K562 (cell line): ENCODE data around the gene COASY. TPM values are rescaled to one million over a fixed set of nuclear protein-coding genes. Genes with fewer than 3 reads are reported as not detected.

Source experiments
- EP400 ChIP-seq: fragments of 450-650 bp; IDR thresholded peaks from 2 replicates; pipeline ENCODE4 v1.6.1; 2017; ENCODE audit warnings: antibody characterized with exemption, mild to moderate bottlenecking, moderate library complexity
- MCM7 ChIP-seq, 2 experiments: fragments of 450-650 bp; IDR thresholded peaks; 2 replicates each; pipeline ENCODE4 v1.6.1; 2016 to 2018
- RCOR1 ChIP-seq, 2 experiments: IDR thresholded peaks; 2 replicates each; pipeline ENCODE4 v1.6.1; 2012; ENCODE audit warnings: low read depth in 2 of 2, low read length in 2 of 2, borderline replicate concordance in 1 of 2, improper control_type of control experiment in 1 of 2
- TAF15 ChIP-seq: fragments of 200-400 bp; formaldehyde crosslinking; IDR thresholded peaks from 2 replicates; pipeline ENCODE4 v1.6.1; 2017; ENCODE audit warnings: mild to moderate bottlenecking, low read depth, low read length, moderate library complexity
- TBL1XR1 ChIP-seq, 2 experiments: IDR thresholded peaks; 2 replicates each; pipeline ENCODE4 v1.6.1; 2012; ENCODE audit warnings: improper control_type of control experiment in 2 of 2, low read length in 2 of 2, mild to moderate bottlenecking in 1 of 2
- TEAD2 ChIP-seq: fragments of 450-650 bp; IDR thresholded peaks from 2 replicates; pipeline ENCODE4 v1.6.1; 2016; ENCODE audit warnings: missing genetic modification characterization, control low read depth, missing compliant biosample characterization
- ZNF197 ChIP-seq: fragments of 200-800 bp; sonication (Bioruptor generic); IDR thresholded peaks from 2 replicates; pipeline ENCODE4 v1.6.1; 2016; ENCODE audit warnings: low read depth, missing genetic modification characterization, missing compliant biosample characterization
- ZNF830 ChIP-seq: fragments of 250-450 bp; sonication (Bioruptor Pico); IDR thresholded peaks from 2 replicates; pipeline ENCODE4 v1.5.0; 2021; ENCODE audit warnings: mild to moderate bottlenecking
- ZZZ3 ChIP-seq: fragments of 450-650 bp; IDR thresholded peaks from 2 replicates; pipeline ENCODE4 v1.6.1; 2016; ENCODE audit warnings: antibody characterized with exemption, mild to moderate bottlenecking, moderate library complexity
- polyA plus RNA-seq, 8 experiments: library from polyadenylated mRNA; depleted of rRNA in 4 of 8; stranded (reverse) in 5 of 8; unstranded in 3 of 8; fragments of >200 nt; fragmentation: Nextera tagmentation in 2 of 8; fragmentation: Illumina TruSeq in 1 of 8; extraction: Ambion mirVana in 2 of 8; extraction: Trizol in 1 of 8; gene quantifications; 2 replicates each; pipeline versions ENCODE4 v1.2.1 to v1.2.3, GENCODE V29; 2011 to 2014; ENCODE audit warnings: inconsistent platforms in 1 of 8, missing spikeins in 1 of 8
- total RNA-seq, 7 experiments: library from RNA; depleted of rRNA in 6 of 7; stranded (reverse); fragments of >200 nt in 6 of 7; fragmentation: Illumina TruSeq in 2 of 7; extraction: Trizol in 2 of 7; gene quantifications; 2 replicates each; pipeline versions ENCODE4 v1.2.1 to v1.2.3, GENCODE V29; 2011 to 2021; ENCODE audit warnings: low replicate concordance in 1 of 7
- TF ChIP-seq, protein P1 (sequence below): sonication (generic); formaldehyde crosslinking; IDR thresholded peaks from 2 replicates; pipeline ENCODE4 v1.9.0; 2022; ENCODE audit warnings: mild to moderate bottlenecking, missing genetic modification reagents
- TF ChIP-seq, protein P2 (sequence below): fragments of 450-650 bp; IDR thresholded peaks from 2 replicates; pipeline ENCODE4 v1.6.1; 2016; ENCODE audit warnings: missing biosample characterization, missing genetic modification characterization
- TF ChIP-seq, protein P3 (sequence below): sonication (generic); formaldehyde crosslinking; IDR thresholded peaks from 2 replicates; pipeline ENCODE4 v1.8.1; 2023; ENCODE audit warnings: missing genetic modification reagents, mild to moderate bottlenecking, borderline replicate concordance
- TF ChIP-seq, protein P4 (sequence below): fragments of 250-450 bp; sonication (Bioruptor Pico); IDR thresholded peaks from 2 replicates; pipeline ENCODE4 v1.4.0; 2020; ENCODE audit warnings: mild to moderate bottlenecking
- TF ChIP-seq, protein P5 (sequence below): fragments of 250-450 bp; sonication (Bioruptor Pico); IDR thresholded peaks from 2 replicates; pipeline ENCODE4 v1.4.0; 2020

Gene COASY
- total and polyA plus RNA-seq, 9 of the 15 experiments (the other 6 are each of a cell fraction or from before 2014, with no cell fraction given): 25.4 to 175 (median 62.3) TPM

DNA sequence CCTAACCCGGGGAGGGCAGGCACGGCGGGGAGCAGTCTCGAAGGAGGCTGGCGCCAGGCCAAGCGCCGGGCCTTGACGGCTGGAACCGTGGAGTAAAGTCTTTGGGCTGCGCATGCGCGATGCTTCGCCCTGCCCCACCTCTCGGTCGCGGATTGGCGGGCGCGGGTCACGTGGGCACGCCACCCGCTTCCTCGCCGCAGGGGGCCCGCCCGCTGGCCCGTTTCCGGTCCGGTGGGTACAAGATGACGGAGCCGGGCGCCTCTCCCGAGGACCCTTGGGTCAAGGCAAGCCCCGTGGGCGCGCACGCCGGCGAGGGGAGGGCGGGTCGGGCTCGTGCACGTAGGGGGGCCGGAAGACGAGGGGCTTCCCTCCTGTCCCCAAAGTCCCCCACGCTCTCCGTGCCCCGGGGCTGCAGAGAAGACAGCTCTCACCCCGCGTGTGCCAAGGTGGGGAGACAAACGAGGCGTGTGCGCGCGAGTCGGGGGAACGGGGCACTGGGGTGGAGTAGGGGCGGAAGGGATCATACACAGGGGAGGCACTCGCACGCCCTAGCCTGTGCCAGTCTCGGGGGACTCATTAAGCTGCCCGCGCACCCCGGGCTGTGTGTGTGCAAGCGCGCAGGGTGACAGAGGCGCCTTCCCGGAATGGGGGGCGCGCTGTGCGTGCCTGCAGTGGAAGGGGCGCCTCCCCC, 5.1 kb downstream of the COASY start, which contains the start of gene MLX (continued):
- TF ChIP-seq, protein P1, sequence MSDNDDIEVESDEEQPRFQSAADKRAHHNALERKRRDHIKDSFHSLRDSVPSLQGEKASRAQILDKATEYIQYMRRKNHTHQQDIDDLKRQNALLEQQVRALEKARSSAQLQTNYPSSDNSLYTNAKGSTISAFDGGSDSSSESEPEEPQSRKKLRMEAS: peak; percentile 87
- TF ChIP-seq TAF15 (no peak), ZNF197 (CRISPR knock-in tag) (no peak), MCM7 (IDR thresholded peaks at IDR 0.05) (no peak), ZZZ3 (no peak), TEAD2 (tag) (no peak), TBL1XR1 (IDR thresholded peaks at IDR 0.05; ENCODE audit: low read length in 2 of 2) (0 out of 4 replicates have a peak, but pooled peaks of 1 of the 2 experiments have one; percentile 9), ZNF830 (no peak), RCOR1 (IDR thresholded peaks at IDR 0.05; ENCODE audit: borderline replicate concordance in 1 of 2, low read depth in 2 of 2, low read length in 2 of 2) (0 out of 4 replicates have a peak, but pooled peaks of 1 of the 2 experiments have one; percentile 10), EP400 (peak; percentile 71)
- TF ChIP-seq, protein P2, sequence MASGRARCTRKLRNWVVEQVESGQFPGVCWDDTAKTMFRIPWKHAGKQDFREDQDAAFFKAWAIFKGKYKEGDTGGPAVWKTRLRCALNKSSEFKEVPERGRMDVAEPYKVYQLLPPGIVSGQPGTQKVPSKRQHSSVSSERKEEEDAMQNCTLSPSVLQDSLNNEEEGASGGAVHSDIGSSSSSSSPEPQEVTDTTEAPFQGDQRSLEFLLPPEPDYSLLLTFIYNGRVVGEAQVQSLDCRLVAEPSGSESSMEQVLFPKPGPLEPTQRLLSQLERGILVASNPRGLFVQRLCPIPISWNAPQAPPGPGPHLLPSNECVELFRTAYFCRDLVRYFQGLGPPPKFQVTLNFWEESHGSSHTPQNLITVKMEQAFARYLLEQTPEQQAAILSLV: no peak
- TF ChIP-seq, protein P3, sequence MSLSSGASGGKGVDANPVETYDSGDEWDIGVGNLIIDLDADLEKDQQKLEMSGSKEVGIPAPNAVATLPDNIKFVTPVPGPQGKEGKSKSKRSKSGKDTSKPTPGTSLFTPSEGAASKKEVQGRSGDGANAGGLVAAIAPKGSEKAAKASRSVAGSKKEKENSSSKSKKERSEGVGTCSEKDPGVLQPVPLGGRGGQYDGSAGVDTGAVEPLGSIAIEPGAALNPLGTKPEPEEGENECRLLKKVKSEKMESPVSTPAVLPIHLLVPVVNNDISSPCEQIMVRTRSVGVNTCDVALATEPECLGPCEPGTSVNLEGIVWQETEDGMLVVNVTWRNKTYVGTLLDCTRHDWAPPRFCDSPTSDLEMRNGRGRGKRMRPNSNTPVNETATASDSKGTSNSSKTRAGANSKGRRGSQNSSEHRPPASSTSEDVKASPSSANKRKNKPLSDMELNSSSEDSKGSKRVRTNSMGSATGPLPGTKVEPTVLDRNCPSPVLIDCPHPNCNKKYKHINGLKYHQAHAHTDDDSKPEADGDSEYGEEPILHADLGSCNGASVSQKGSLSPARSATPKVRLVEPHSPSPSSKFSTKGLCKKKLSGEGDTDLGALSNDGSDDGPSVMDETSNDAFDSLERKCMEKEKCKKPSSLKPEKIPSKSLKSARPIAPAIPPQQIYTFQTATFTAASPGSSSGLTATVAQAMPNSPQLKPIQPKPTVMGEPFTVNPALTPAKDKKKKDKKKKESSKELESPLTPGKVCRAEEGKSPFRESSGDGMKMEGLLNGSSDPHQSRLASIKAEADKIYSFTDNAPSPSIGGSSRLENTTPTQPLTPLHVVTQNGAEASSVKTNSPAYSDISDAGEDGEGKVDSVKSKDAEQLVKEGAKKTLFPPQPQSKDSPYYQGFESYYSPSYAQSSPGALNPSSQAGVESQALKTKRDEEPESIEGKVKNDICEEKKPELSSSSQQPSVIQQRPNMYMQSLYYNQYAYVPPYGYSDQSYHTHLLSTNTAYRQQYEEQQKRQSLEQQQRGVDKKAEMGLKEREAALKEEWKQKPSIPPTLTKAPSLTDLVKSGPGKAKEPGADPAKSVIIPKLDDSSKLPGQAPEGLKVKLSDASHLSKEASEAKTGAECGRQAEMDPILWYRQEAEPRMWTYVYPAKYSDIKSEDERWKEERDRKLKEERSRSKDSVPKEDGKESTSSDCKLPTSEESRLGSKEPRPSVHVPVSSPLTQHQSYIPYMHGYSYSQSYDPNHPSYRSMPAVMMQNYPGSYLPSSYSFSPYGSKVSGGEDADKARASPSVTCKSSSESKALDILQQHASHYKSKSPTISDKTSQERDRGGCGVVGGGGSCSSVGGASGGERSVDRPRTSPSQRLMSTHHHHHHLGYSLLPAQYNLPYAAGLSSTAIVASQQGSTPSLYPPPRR (CRISPR knock-in tag): no peak
- TF ChIP-seq, protein P4, sequence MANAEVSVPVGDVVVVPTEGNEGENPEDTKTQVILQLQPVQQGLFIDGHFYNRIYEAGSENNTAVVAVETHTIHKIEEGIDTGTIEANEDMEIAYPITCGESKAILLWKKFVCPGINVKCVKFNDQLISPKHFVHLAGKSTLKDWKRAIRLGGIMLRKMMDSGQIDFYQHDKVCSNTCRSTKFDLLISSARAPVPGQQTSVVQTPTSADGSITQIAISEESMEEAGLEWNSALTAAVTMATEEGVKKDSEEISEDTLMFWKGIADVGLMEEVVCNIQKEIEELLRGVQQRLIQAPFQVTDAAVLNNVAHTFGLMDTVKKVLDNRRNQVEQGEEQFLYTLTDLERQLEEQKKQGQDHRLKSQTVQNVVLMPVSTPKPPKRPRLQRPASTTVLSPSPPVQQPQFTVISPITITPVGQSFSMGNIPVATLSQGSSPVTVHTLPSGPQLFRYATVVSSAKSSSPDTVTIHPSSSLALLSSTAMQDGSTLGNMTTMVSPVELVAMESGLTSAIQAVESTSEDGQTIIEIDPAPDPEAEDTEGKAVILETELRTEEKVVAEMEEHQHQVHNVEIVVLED (CRISPR knock-in tag): no peak
- TF ChIP-seq, protein P5, sequence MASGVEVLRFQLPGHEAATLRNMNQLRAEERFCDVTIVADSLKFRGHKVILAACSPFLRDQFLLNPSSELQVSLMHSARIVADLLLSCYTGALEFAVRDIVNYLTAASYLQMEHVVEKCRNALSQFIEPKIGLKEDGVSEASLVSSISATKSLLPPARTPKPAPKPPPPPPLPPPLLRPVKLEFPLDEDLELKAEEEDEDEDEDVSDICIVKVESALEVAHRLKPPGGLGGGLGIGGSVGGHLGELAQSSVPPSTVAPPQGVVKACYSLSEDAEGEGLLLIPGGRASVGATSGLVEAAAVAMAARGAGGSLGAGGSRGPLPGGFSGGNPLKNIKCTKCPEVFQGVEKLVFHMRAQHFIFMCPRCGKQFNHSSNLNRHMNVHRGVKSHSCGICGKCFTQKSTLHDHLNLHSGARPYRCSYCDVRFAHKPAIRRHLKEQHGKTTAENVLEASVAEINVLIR (CRISPR knock-in tag): no peak
